Esophagus mucosa (tissue), 1 donor: ENCODE results near the gene UBAP1. TPM values are rescaled to one million over a fixed set of nuclear protein-coding genes. Genes with fewer than 3 reads are reported as not detected.
"Not testable (repeated sequence)": the region's sequence is repeated elsewhere in the genome, so short reads cannot be mapped to it uniquely, and the experiment has no call there.

Experiments used
- ATAC-seq: fragments of 200-7000 bp; cut with Tn5 transposase; one replicate; pipeline ENCODE4 v1.9.1; 2020
- total RNA-seq: library from RNA; stranded (reverse); gene quantifications from one replicate; pipeline ENCODE4 v1.2.4, GENCODE V29; 2023
- donor health status: DM: yes; HTN: yes; CAD: no.

The UBAP1 gene
- total RNA-seq, 1 donor from 2014 or later, result 63.9 TPM

- ATAC-seq, result peak; percentile 30
Observed at GRCh38 chr9:34179213-34180136, 632 bp downstream of the UBAP1 start.

- ATAC-seq, result peak; percentile 96
Observed at GRCh38 chr9:34185778-34186551, 7.1 kb downstream of the UBAP1 start.

GRCh38 chr9:34187891-34188240, 9.0 kb downstream of the UBAP1 start:
- ATAC-seq, result no peak

- no peak for ATAC-seq
Observed at GRCh38 chr9:34190996-34191892, 12.4 kb downstream of the UBAP1 start.

- no peak for ATAC-seq
Observed at GRCh38 chr9:34195143-34195542, 16.3 kb downstream of the UBAP1 start.

GRCh38 chr9:34197286-34197685, 18.4 kb downstream of the UBAP1 start:
- not testable (repeated sequence) for ATAC-seq

- peak; percentile 95 for ATAC-seq
Observed at GRCh38 chr9:34197756-34198711, 19.2 kb downstream of the UBAP1 start.

GRCh38 chr9:34200092-34200491, 21.2 kb downstream of the UBAP1 start:
- ATAC-seq, result no peak

- no peak for ATAC-seq
Observed at GRCh38 chr9:34203275-34203991, 24.6 kb downstream of the UBAP1 start.

GRCh38 chr9:34203992-34204635, 25.3 kb downstream of the UBAP1 start:
- peak; percentile 68 for ATAC-seq

- ATAC-seq, result peak; percentile 72
Observed at GRCh38 chr9:34205102-34205501, 26.3 kb downstream of the UBAP1 start.

GRCh38 chr9:34206561-34206960, 27.7 kb downstream of the UBAP1 start:
- ATAC-seq, result no peak

GRCh38 chr9:34211395-34211794, 32.6 kb downstream of the UBAP1 start:
- no peak for ATAC-seq

- ATAC-seq, result not testable (repeated sequence)
Observed at GRCh38 chr9:34214354-34215000, 35.6 kb downstream of the UBAP1 start.

- no peak for ATAC-seq
Observed at GRCh38 chr9:34216325-34216724, 37.5 kb downstream of the UBAP1 start.

- ATAC-seq, result not testable (repeated sequence)
Observed at GRCh38 chr9:34217015-34217414, 38.2 kb downstream of the UBAP1 start.

- ATAC-seq, result no peak
Observed at GRCh38 chr9:34218446-34218845, 39.6 kb downstream of the UBAP1 start.

- no peak for ATAC-seq
Observed at GRCh38 chr9:34219421-34219820, 40.6 kb downstream of the UBAP1 start.

GRCh38 chr9:34220218-34220617, 41.4 kb downstream of the UBAP1 start:
- ATAC-seq, result no peak

GRCh38 chr9:34224349-34224748, 45.5 kb downstream of the UBAP1 start:
- ATAC-seq, result no peak
